ENCODE data around the gene MTHFR.

The MTHFR gene

GRCh38 chr1:11771481-11772043, 34.2 kb downstream of the MTHFR start:
- ATAC-seq (ENCODE audit: low read depth) (no peak), DNase-seq (ENCODE audit: low spot score) (no peak)
- H3K27me3 ChIP-seq (ENCODE audit: insufficient read depth, poor library complexity, severe bottlenecking): no peaks in the 10 kb centered on the region
- TF ChIP-seq, protein P1, sequence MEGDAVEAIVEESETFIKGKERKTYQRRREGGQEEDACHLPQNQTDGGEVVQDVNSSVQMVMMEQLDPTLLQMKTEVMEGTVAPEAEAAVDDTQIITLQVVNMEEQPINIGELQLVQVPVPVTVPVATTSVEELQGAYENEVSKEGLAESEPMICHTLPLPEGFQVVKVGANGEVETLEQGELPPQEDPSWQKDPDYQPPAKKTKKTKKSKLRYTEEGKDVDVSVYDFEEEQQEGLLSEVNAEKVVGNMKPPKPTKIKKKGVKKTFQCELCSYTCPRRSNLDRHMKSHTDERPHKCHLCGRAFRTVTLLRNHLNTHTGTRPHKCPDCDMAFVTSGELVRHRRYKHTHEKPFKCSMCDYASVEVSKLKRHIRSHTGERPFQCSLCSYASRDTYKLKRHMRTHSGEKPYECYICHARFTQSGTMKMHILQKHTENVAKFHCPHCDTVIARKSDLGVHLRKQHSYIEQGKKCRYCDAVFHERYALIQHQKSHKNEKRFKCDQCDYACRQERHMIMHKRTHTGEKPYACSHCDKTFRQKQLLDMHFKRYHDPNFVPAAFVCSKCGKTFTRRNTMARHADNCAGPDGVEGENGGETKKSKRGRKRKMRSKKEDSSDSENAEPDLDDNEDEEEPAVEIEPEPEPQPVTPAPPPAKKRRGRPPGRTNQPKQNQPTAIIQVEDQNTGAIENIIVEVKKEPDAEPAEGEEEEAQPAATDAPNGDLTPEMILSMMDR (IDR thresholded peaks at IDR 0.05; ENCODE audit: poor library complexity, severe bottlenecking): no peak
- no peaks in the 10 kb centered on the region for H3K36me3 ChIP-seq (ENCODE audit: low read depth)
- no peaks in the 10 kb centered on the region for H3K9me3 ChIP-seq (ENCODE audit: severe bottlenecking)
- no peak overlapping the region for H3K4me3 ChIP-seq (ENCODE audit: severe bottlenecking)
- no peak overlapping the region for H3K27ac ChIP-seq (ENCODE audit: poor library complexity, severe bottlenecking)
- H3K4me1 ChIP-seq (ENCODE audit: insufficient read depth, poor library complexity, severe bottlenecking): no peaks in the 10 kb centered on the region

DNA sequence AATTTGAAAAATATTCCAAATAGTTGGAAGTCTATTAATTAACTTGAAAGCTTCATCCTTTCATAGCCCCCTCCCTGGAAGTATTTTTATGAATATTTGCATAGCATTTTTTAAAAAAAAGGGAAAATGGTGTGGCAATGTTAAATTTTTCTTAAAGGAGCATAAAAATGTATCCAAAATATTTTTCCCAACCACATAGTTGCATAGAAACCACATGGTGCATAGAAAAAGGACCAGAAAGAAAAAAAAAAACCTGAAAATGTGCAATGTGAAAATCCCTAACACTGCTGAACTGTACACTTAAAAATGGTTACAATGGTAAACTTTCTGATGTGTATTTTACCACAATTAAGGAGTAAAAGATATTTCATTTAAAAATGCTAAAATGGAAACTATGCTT, 35.8 kb downstream of the MTHFR start:
- H3K27ac ChIP-seq (ENCODE audit: poor library complexity, severe bottlenecking): no peak overlapping the region
- DNase-seq (ENCODE audit: low spot score): no peak
- no peak for ATAC-seq (ENCODE audit: low read depth)
- TF ChIP-seq, protein P1 (IDR thresholded peaks at IDR 0.05; ENCODE audit: poor library complexity, severe bottlenecking): no peak
- H3K4me1 ChIP-seq (ENCODE audit: insufficient read depth, poor library complexity, severe bottlenecking): no peaks in the 10 kb centered on the region
- H3K4me3 ChIP-seq (ENCODE audit: severe bottlenecking): no peak overlapping the region
- no peaks in the 10 kb centered on the region for H3K9me3 ChIP-seq (ENCODE audit: severe bottlenecking)
- H3K27me3 ChIP-seq (ENCODE audit: insufficient read depth, poor library complexity, severe bottlenecking): no peaks in the 10 kb centered on the region
- H3K36me3 ChIP-seq (ENCODE audit: low read depth): no peaks in the 10 kb centered on the region

- no peak overlapping the region for H3K4me3 ChIP-seq (ENCODE audit: severe bottlenecking)
- H3K9me3 ChIP-seq (ENCODE audit: severe bottlenecking): no peaks in the 10 kb centered on the region
- no peak overlapping the region for H3K27ac ChIP-seq (ENCODE audit: poor library complexity, severe bottlenecking)
- ATAC-seq (ENCODE audit: low read depth) (no peak), DNase-seq (ENCODE audit: low spot score) (no peak)
- TF ChIP-seq, protein P1 (IDR thresholded peaks at IDR 0.05; ENCODE audit: poor library complexity, severe bottlenecking): no peak
- H3K4me1 ChIP-seq (ENCODE audit: insufficient read depth, poor library complexity, severe bottlenecking): no peaks in the 10 kb centered on the region
- no peaks in the 10 kb centered on the region for H3K36me3 ChIP-seq (ENCODE audit: low read depth)
- H3K27me3 ChIP-seq (ENCODE audit: insufficient read depth, poor library complexity, severe bottlenecking): no peaks in the 10 kb centered on the region
These were observed 36.5 kb downstream of the MTHFR start for GRCh38 chr1:11769274-11769673.

GRCh38 chr1:11768821-11769220, 36.9 kb downstream of the MTHFR start:
- Histone ChIP-seq H3K27me3 (ENCODE audit: insufficient read depth, poor library complexity, severe bottlenecking) (no peaks in the 10 kb centered on the region), H3K27ac (ENCODE audit: poor library complexity, severe bottlenecking) (no peak overlapping the region), H3K4me3 (ENCODE audit: severe bottlenecking) (no peak overlapping the region), H3K36me3 (ENCODE audit: low read depth) (no peaks in the 10 kb centered on the region), H3K4me1 (ENCODE audit: insufficient read depth, poor library complexity, severe bottlenecking) (no peaks in the 10 kb centered on the region), H3K9me3 (ENCODE audit: severe bottlenecking) (no peaks in the 10 kb centered on the region)
- DNase-seq (ENCODE audit: low spot score) (no peak), ATAC-seq (ENCODE audit: low read depth) (no peak)
- TF ChIP-seq, protein P1 (IDR thresholded peaks at IDR 0.05; ENCODE audit: poor library complexity, severe bottlenecking): no peak

- Histone ChIP-seq H3K27ac (ENCODE audit: poor library complexity, severe bottlenecking) (no peak overlapping the region), H3K4me1 (ENCODE audit: insufficient read depth, poor library complexity, severe bottlenecking) (no peaks in the 10 kb centered on the region), H3K27me3 (ENCODE audit: insufficient read depth, poor library complexity, severe bottlenecking) (no peaks in the 10 kb centered on the region), H3K4me3 (ENCODE audit: severe bottlenecking) (no peak overlapping the region), H3K9me3 (ENCODE audit: severe bottlenecking) (no peaks in the 10 kb centered on the region), H3K36me3 (ENCODE audit: low read depth) (no peaks in the 10 kb centered on the region)
- ATAC-seq (ENCODE audit: low read depth) (no peak), DNase-seq (ENCODE audit: low spot score) (no peak)
- TF ChIP-seq, protein P1 (IDR thresholded peaks at IDR 0.05; ENCODE audit: poor library complexity, severe bottlenecking): no peak
These were observed 37.7 kb downstream of the MTHFR start for GRCh38 chr1:11767922-11768704.

Measured in RWPE2 (cell line).